ENCODE measurements around the gene ACADVL.

DNA sequence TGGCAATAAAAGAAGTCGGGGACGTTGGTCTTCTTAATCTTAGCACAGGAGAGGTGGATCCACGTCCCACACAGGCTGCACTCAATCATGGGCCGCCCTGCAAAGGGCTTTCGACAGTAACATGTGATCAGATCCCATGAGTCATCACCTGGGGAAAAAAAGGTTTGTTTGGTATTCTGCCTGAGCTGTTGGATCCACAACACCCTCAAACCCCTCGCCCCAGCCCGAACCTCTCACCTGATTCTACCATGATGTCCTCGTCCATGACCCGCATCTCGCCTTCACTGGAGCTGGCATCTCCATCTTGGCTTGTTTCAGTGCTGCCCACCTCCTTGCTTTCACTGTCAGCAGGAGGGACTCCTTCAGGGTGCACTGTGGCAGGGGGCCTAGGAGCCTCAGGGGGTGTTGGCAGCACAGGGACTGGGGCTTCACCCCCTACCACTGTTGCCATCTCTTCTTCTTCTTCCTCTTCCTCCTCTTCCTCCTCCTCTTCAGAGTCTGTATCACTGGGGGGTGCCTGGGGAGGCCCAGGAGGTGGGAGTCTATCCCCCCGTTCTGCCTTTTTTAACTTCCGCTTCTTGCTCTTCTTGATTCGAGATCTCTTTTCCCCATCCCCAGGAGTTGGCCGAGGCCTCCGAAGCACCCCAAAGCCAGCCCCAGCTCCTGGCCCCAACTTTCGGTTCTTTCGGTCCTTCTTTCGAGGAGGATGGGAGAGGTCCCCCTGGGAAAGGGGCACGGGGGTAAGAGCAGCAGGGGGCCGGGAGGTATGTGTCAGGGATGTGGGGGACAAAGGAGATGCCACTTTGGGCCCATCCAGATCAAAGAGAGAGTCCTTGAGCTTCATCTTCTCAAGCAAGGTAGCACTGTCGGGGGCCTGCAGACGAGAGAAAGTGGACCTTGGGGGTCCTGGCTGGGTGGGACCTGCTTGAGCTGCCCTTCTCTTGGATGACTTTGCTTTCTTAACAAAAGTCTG lies 16.2 kb downstream of the ACADVL start:
- TF ChIP-seq, protein P1, sequence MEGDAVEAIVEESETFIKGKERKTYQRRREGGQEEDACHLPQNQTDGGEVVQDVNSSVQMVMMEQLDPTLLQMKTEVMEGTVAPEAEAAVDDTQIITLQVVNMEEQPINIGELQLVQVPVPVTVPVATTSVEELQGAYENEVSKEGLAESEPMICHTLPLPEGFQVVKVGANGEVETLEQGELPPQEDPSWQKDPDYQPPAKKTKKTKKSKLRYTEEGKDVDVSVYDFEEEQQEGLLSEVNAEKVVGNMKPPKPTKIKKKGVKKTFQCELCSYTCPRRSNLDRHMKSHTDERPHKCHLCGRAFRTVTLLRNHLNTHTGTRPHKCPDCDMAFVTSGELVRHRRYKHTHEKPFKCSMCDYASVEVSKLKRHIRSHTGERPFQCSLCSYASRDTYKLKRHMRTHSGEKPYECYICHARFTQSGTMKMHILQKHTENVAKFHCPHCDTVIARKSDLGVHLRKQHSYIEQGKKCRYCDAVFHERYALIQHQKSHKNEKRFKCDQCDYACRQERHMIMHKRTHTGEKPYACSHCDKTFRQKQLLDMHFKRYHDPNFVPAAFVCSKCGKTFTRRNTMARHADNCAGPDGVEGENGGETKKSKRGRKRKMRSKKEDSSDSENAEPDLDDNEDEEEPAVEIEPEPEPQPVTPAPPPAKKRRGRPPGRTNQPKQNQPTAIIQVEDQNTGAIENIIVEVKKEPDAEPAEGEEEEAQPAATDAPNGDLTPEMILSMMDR (IDR thresholded peaks at IDR 0.05), result no peak
- TF ChIP-seq ZFX (IDR thresholded peaks at IDR 0.05; ENCODE audit: borderline replicate concordance), result no peak
